HEK293 (cell line): Measurements from ENCODE around the gene HOTAIR.

ENCODE experiments used
- CTCF ChIA-PET: fragments of 350-600 bp; formaldehyde crosslinking; extraction: SDS; loops from one replicate; lab custom pipeline; 2021; ENCODE audit warnings: antibody characterized with exemption; lab: Yijun Ruan, JAX
- POLR2A ChIA-PET: fragments of 300-600 bp; formaldehyde crosslinking; extraction: SDS; loops from one replicate; lab custom pipeline; 2020; ENCODE audit warnings: antibody characterized with exemption, inconsistent platforms; lab: Yijun Ruan, JAX
- H3K27ac ChIP-seq: fragments of 200-500 bp; sonication (Bioruptor generic); 2 replicates; pipeline ENCODE4 v1.5.1; 2014; ENCODE audit warnings: low read depth, low read length, control low read depth, inconsistent platforms; ENCODE audit errors: extremely low read depth
- H3K36me3 ChIP-seq, 2 experiments: fragments of 200-500 bp in 1 of 2; sonication (Bioruptor generic) in 1 of 2; 1 replicate in 1 of 2; 2 replicates in 1 of 2; pipeline ENCODE4 v1.5.1; 2014 to 2017; ENCODE audit warnings: inconsistent platforms in 2 of 2, low read length in 2 of 2; ENCODE audit not compliant: control insufficient read depth in 2 of 2, insufficient read depth in 1 of 2
- H3K4me1 ChIP-seq: fragments of 200-500 bp; sonication (Bioruptor generic); 2 replicates; pipeline ENCODE4 v1.5.1; 2014; ENCODE audit warnings: mild to moderate bottlenecking, low read length, inconsistent platforms; ENCODE audit not compliant: control insufficient read depth, insufficient read depth
- H3K4me3 ChIP-seq: 2 replicates; pipeline ENCODE4 v1.5.1; 2011; ENCODE audit warnings: low read depth, mild to moderate bottlenecking, control low read depth, low read length, moderate library complexity
- H3K9me3 ChIP-seq: fragments of 200-500 bp; sonication (Bioruptor generic); 2 replicates; pipeline ENCODE4 v1.5.1; 2014; ENCODE audit warnings: low read depth, low read length, inconsistent platforms; ENCODE audit not compliant: control insufficient read depth, insufficient read depth
- BCL11B ChIP-seq: fragments of 450-650 bp; formaldehyde crosslinking; IDR thresholded peaks from 2 replicates; pipeline ENCODE4 v1.5.1; 2016; ENCODE audit warnings: low read depth, missing biosample characterization, missing genetic modification characterization
- OVOL3 ChIP-seq: fragments of 450-650 bp; formaldehyde crosslinking; IDR thresholded peaks from 2 replicates; pipeline ENCODE4 v1.5.1; 2016; ENCODE audit warnings: missing biosample characterization, missing genetic modification characterization
- WT1 ChIP-seq: fragments of 450-650 bp; formaldehyde crosslinking; IDR thresholded peaks from 2 replicates; pipeline ENCODE4 v1.5.1; 2016; ENCODE audit warnings: missing biosample characterization, missing genetic modification characterization
- ZFP69B ChIP-seq: fragments of 450-650 bp; formaldehyde crosslinking; IDR thresholded peaks from 2 replicates; pipeline ENCODE4 v1.5.1; 2016; ENCODE audit warnings: missing biosample characterization, missing genetic modification characterization
- ZIC2 ChIP-seq: fragments of 450-650 bp; formaldehyde crosslinking; IDR thresholded peaks from 2 replicates; pipeline ENCODE4 v1.5.1; 2016; ENCODE audit warnings: missing biosample characterization, missing genetic modification characterization
- ZNF112 ChIP-seq: fragments of 450-650 bp; formaldehyde crosslinking; IDR thresholded peaks from 2 replicates; pipeline ENCODE4 v1.5.0; 2017; ENCODE audit warnings: missing biosample characterization, missing genetic modification characterization
- ZNF335 ChIP-seq: fragments of 450-650 bp; formaldehyde crosslinking; conservative IDR thresholded peaks from 2 replicates; pipeline ENCODE4 v1.5.1; 2016; ENCODE audit warnings: missing biosample characterization, missing genetic modification characterization
- ZNF37A ChIP-seq: fragments of 450-650 bp; IDR thresholded peaks from 2 replicates; pipeline ENCODE4 v1.5.1; 2018; ENCODE audit warnings: missing biosample characterization, missing genetic modification characterization
- TF ChIP-seq, protein P1 (sequence below): fragments of 450-650 bp; formaldehyde crosslinking; IDR thresholded peaks from 2 replicates; pipeline ENCODE4 v1.5.1; 2016; ENCODE audit warnings: missing biosample characterization, missing genetic modification characterization
- TF ChIP-seq, protein P2 (sequence below): fragments of 450-650 bp; formaldehyde crosslinking; IDR thresholded peaks from 2 replicates; pipeline ENCODE4 v1.5.1; 2016; ENCODE audit warnings: missing biosample characterization, missing genetic modification characterization
- TF ChIP-seq, protein P3 (sequence below): fragments of 450-650 bp; formaldehyde crosslinking; IDR thresholded peaks from 2 replicates; pipeline ENCODE4 v1.5.1; 2017; ENCODE audit warnings: missing biosample characterization, missing genetic modification characterization

The HOTAIR gene

GRCh38 chr12:53959314-53959713 is 15.4 kb downstream of the HOTAIR start:
- ChIA-PET POLR2A (no interaction called here), CTCF (interaction anchor here (0.8 to 1.1 kb wide), 2 partner anchors 168 to 202 kb away, joined by 4 to 8 read pairs; no protein-coding TSS in a partner anchor)
- Histone ChIP-seq H3K4me1 (peaks cover 17% of the 10 kb centered on the region), H3K36me3 (peaks cover 0 to 8% of the 10 kb centered on the region in 2 experiments; a peak in 1 of 3 replicates), H3K4me3 (no peak overlapping the region), H3K9me3 (no peaks in the 10 kb centered on the region), H3K27ac (no peak overlapping the region)
- no peak for TF ChIP-seq ZNF37A (tag by site-specific recombination)
- TF ChIP-seq, protein P1, sequence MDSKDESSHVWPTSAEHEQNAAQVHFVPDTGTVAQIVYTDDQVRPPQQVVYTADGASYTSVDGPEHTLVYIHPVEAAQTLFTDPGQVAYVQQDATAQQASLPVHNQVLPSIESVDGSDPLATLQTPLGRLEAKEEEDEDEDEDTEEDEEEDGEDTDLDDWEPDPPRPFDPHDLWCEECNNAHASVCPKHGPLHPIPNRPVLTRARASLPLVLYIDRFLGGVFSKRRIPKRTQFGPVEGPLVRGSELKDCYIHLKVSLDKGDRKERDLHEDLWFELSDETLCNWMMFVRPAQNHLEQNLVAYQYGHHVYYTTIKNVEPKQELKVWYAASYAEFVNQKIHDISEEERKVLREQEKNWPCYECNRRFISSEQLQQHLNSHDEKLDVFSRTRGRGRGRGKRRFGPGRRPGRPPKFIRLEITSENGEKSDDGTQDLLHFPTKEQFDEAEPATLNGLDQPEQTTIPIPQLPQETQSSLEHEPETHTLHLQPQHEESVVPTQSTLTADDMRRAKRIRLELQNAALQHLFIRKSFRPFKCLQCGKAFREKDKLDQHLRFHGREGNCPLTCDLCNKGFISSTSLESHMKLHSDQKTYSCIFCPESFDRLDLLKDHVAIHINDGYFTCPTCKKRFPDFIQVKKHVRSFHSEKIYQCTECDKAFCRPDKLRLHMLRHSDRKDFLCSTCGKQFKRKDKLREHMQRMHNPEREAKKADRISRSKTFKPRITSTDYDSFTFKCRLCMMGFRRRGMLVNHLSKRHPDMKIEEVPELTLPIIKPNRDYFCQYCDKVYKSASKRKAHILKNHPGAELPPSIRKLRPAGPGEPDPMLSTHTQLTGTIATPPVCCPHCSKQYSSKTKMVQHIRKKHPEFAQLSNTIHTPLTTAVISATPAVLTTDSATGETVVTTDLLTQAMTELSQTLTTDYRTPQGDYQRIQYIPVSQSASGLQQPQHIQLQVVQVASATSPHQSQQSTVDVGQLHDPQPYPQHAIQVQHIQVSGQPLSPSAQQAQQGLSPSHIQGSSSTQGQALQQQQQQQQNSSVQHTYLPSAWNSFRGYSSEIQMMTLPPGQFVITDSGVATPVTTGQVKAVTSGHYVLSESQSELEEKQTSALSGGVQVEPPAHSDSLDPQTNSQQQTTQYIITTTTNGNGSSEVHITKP (tag by site-specific recombination): peak; percentile 96

DNA sequence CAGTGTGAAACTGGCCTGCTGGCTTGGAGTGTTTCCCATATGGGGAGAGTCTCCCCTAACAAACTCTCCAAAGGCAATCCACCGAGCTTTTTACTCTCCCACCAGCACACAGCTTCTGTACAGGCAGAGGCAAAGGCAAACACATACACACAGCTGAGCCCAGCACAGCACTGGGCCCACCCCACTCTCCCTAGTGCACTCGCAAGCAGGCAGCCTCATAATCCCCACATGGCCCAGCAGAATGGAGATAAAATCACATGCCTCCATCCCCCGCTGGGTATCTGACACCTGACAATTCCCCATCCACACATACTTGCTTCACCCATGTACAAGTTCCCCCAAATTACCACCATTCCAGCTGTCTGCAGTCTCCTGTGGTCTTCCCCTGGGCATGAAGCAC is 16.6 kb downstream of the HOTAIR start:
- Histone ChIP-seq H3K36me3 (peaks cover 0 to 8% of the 10 kb centered on the region in 2 experiments; a peak in 1 of 3 replicates), H3K4me3 (no peak overlapping the region), H3K4me1 (peaks cover 10% of the 10 kb centered on the region), H3K27ac (no peak overlapping the region; the same call in 1 of the 2 replicates), H3K9me3 (no peaks in the 10 kb centered on the region)
- CTCF ChIA-PET: interaction anchor here (0.6 kb wide), 2 partner anchors 12 to 60 kb away, joined by 5 to 7 read pairs; no protein-coding TSS in a partner anchor
- POLR2A ChIA-PET: no interaction called here
- TF ChIP-seq ZFP69B (tag by site-specific recombination): peak; percentile 81
- TF ChIP-seq ZIC2 (tag by site-specific recombination): peak; percentile 37; the same call in 1 of the 2 replicates
- TF ChIP-seq ZNF112 (tag by site-specific recombination): no peak
- TF ChIP-seq ZNF335: peak; percentile 48
- TF ChIP-seq, protein P2, sequence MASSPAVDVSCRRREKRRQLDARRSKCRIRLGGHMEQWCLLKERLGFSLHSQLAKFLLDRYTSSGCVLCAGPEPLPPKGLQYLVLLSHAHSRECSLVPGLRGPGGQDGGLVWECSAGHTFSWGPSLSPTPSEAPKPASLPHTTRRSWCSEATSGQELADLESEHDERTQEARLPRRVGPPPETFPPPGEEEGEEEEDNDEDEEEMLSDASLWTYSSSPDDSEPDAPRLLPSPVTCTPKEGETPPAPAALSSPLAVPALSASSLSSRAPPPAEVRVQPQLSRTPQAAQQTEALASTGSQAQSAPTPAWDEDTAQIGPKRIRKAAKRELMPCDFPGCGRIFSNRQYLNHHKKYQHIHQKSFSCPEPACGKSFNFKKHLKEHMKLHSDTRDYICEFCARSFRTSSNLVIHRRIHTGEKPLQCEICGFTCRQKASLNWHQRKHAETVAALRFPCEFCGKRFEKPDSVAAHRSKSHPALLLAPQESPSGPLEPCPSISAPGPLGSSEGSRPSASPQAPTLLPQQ: peak; percentile 93

DNA sequence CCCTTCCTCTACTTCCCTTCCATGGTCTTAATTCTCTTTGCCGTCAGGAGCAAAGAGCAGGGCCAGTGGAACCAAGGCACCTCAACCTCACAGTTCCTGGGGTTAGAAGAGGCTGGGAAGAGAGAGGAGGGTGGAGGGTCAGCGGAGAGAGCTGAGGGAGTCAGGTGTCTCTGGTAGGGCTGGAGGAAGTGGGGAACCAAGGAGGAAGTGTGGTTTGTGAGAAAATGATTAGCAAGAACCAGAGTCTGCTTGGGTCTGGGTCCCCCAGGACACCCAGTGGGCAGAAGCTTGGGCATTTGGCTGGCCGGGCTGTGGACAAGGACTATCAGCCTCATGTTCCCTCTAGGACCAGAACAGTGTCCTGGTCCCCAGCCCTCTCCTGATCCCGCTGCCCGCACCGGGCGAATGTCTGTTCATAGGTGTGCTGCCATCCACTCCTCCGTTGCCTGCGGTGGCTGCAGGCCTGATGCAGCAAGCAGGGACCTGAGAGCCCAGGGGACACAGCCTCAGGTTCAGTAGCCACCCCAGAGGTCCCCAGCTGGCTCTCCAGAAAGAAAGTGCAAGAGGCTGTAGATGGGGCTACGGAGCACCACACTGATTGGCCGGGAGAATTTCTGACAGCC is 17.7 kb downstream of the HOTAIR start:
- Histone ChIP-seq H3K4me3 (no peak overlapping the region), H3K27ac (no peak overlapping the region), H3K36me3 (peaks cover 0 to 5% of the 10 kb centered on the region in 2 experiments; a peak in 1 of 3 replicates), H3K9me3 (no peaks in the 10 kb centered on the region)
- CTCF ChIA-PET: no interaction called here
- POLR2A ChIA-PET: no interaction called here
- TF ChIP-seq OVOL3 (tag by site-specific recombination): no peak
- no peak for TF ChIP-seq WT1 (tag by site-specific recombination)
- TF ChIP-seq, all 188 proteins: peak for 0
- H3K4me1 ChIP-seq: peaks cover 5% of the 10 kb centered on the region; the same call in 1 of the 2 replicates

GRCh38 chr12:53956251-53956887 is 18.4 kb downstream of the HOTAIR start:
- H3K9me3 ChIP-seq: no peaks in the 10 kb centered on the region
- TF ChIP-seq BCL11B (tag by site-specific recombination) (peak; percentile 86), OVOL3 (tag by site-specific recombination) (no peak)
- TF ChIP-seq, protein P3, sequence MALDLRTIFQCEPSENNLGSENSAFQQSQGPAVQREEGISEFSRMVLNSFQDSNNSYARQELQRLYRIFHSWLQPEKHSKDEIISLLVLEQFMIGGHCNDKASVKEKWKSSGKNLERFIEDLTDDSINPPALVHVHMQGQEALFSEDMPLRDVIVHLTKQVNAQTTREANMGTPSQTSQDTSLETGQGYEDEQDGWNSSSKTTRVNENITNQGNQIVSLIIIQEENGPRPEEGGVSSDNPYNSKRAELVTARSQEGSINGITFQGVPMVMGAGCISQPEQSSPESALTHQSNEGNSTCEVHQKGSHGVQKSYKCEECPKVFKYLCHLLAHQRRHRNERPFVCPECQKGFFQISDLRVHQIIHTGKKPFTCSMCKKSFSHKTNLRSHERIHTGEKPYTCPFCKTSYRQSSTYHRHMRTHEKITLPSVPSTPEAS (tag by site-specific recombination): no peak
- H3K4me3 ChIP-seq: no peak overlapping the region
- ChIA-PET CTCF (no interaction called here), POLR2A (no interaction called here)
- peaks cover 5% of the 10 kb centered on the region; the same call in 1 of the 2 replicates for H3K4me1 ChIP-seq
- H3K27ac ChIP-seq: no peak overlapping the region
- H3K36me3 ChIP-seq: no peaks in the 10 kb centered on the region
